BE2C (cell line): Measurements from ENCODE around the gene MALRD1.

ENCODE experiments used
- DNase-seq: peaks from one replicate; pipeline ENCODE4 v3.0.0-alpha.2; 2020
- H3K27me3 ChIP-seq: fragments of 250-450 bp; sonication (Bioruptor Pico); 2 replicates; pipeline ENCODE4 v1.5.1; 2020; ENCODE audit warnings: mild to moderate bottlenecking
- H3K36me3 ChIP-seq: fragments of 250-450 bp; sonication (Bioruptor Pico); 2 replicates; pipeline ENCODE4 v1.5.1; 2020; ENCODE audit warnings: mild to moderate bottlenecking
- H3K4me1 ChIP-seq: fragments of 250-450 bp; sonication (Bioruptor Pico); 2 replicates; pipeline ENCODE4 v1.5.1; 2020
- H3K4me3 ChIP-seq: 2 replicates; pipeline ENCODE4 v1.5.1; 2011; ENCODE audit warnings: low read depth, low read length
- H3K9me3 ChIP-seq: fragments of 250-450 bp; sonication (Bioruptor Pico); 2 replicates; pipeline ENCODE4 v1.5.1; 2020
- CTCF ChIP-seq: IDR thresholded peaks from 2 replicates; pipeline ENCODE4 v1.5.1; 2012; ENCODE audit warnings: mild to moderate bottlenecking, low read depth, low read length

MALRD1 gene

GRCh38 chr10:19329475-19329874, 280.9 kb downstream of the MALRD1 start:
- no peaks in the 10 kb centered on the region for H3K9me3 ChIP-seq
- no peaks in the 10 kb centered on the region for H3K36me3 ChIP-seq
- H3K27me3 ChIP-seq = no peaks in the 10 kb centered on the region
- no peaks in the 10 kb centered on the region for H3K4me1 ChIP-seq
- no peak for TF ChIP-seq CTCF
- DNase-seq = no peak
- no peak overlapping the region for H3K4me3 ChIP-seq

DNA sequence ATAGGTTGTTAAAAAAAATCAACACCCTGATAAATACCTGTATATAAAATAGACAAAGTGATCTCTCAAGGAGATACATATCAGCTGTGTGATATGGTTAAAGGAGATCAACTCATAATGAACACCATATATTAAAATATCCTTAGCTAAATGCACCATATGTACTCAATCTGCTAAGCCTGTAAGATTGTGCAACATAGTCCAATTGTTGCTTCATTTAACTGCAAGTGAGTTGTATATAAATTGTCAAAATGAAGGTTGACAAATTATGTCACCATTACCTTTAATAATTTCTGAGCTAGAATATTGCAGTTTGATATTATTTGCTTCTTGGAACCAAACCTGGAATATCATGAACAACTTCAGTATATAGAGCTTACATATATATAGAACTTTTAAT, 283.7 kb downstream of the MALRD1 start:
- Histone ChIP-seq H3K9me3 (no peaks in the 10 kb centered on the region), H3K4me3 (no peak overlapping the region), H3K4me1 (no peaks in the 10 kb centered on the region), H3K27me3 (no peaks in the 10 kb centered on the region), H3K36me3 (no peaks in the 10 kb centered on the region)
- DNase-seq = no peak
- TF ChIP-seq CTCF = no peak

- Histone ChIP-seq H3K27me3 (no peaks in the 10 kb centered on the region), H3K4me1 (no peaks in the 10 kb centered on the region), H3K36me3 (no peaks in the 10 kb centered on the region), H3K4me3 (no peak overlapping the region), H3K9me3 (no peaks in the 10 kb centered on the region)
- no peak for TF ChIP-seq CTCF
- DNase-seq = no peak
These were observed 285.0 kb downstream of the MALRD1 start for GRCh38 chr10:19333631-19334030.

DNA sequence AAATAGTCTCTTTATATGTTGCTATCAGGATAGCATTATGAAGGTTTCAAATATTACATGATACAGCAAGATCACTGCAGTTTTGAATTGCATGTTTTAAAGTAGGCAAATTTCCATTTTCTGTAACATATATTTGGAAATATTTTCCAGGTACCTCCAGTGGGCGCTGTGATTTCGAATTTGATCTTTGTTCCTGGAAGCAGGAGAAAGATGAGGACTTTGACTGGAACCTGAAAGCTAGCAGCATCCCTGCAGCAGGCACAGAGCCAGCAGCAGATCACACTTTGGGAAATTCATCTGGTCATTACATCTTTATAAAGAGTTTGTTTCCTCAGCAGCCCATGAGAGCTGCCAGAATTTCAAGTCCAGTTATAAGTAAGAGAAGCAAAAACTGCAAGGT, 299.0 kb downstream of the MALRD1 start:
- Histone ChIP-seq H3K4me1 (no peaks in the 10 kb centered on the region), H3K9me3 (no peaks in the 10 kb centered on the region), H3K36me3 (no peaks in the 10 kb centered on the region), H3K27me3 (no peaks in the 10 kb centered on the region), H3K4me3 (no peak overlapping the region)
- peak; percentile 18; the same call in 1 of the 2 replicates for TF ChIP-seq CTCF
- no peak for DNase-seq

DNA sequence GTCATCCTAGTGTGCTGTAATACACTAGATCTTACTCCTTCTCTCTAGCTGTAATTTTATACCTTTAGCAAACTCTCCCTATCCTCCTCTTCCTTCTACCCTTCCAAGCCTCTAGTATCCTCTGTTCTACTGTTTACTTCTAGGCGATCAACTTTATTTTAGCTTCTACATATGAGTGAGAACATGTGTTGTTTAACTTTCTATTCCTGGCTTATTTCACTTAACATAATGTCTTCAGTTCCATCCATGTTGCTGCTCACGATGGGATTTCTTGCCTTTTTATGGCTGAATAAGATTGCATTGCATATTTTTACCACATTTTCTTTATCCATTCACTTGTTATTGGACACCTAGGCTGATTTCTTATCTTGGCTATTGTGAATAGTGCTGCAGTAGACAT, 318.6 kb downstream of the MALRD1 start:
- Histone ChIP-seq H3K36me3 (no peaks in the 10 kb centered on the region), H3K9me3 (no peaks in the 10 kb centered on the region), H3K4me1 (no peaks in the 10 kb centered on the region), H3K4me3 (no peak overlapping the region), H3K27me3 (no peaks in the 10 kb centered on the region)
- DNase-seq = no peak
- no peak for TF ChIP-seq CTCF

GRCh38 chr10:19373988-19374387, 325.4 kb downstream of the MALRD1 start:
- no peaks in the 10 kb centered on the region for H3K9me3 ChIP-seq
- no peak for DNase-seq
- TF ChIP-seq CTCF = no peak

More at GRCh38 chr10:19373988-19374387, 325.4 kb downstream of the MALRD1 start:
- Histone ChIP-seq H3K36me3 (no peaks in the 10 kb centered on the region), H3K4me1 (no peaks in the 10 kb centered on the region), H3K4me3 (no peak overlapping the region), H3K27me3 (no peaks in the 10 kb centered on the region)
